ENCODE results near the gene RHEBL1.

- TF ChIP-seq POLR2AphosphoS5 (IDR thresholded peaks at IDR 0.05; ENCODE audit: low read depth, low read length) (no peak), REST (IDR thresholded peaks at IDR 0.05; ENCODE audit: insufficient read depth in 1 of 2, low read depth in 2 of 2, low read length in 2 of 2) (no peak), TAF1 (IDR thresholded peaks at IDR 0.05; ENCODE audit: borderline replicate concordance, insufficient read depth, low read length) (no peak), SIN3A (IDR thresholded peaks at IDR 0.05; ENCODE audit: borderline replicate concordance, insufficient read depth, low read length) (no peak), FOXP2 (optimal IDR thresholded peaks at IDR 0.05; ENCODE audit: borderline replicate concordance, extremely low read depth, extremely low read length, insufficient read depth) (no peak)
These were observed 46.0 kb downstream of the RHEBL1 start for GRCh38 chr12:49023812-49024211.

All from PFSK-1 (cell line).